ENCODE results near the gene OR3A2. TPM values are rescaled to one million over a fixed set of nuclear protein-coding genes. Genes with fewer than 3 reads are reported as not detected.
"Not testable (repeated sequence)": the region's sequence is repeated elsewhere in the genome, so short reads cannot be mapped to it uniquely, and the experiment has no call there.

Gene OR3A2
- total and polyA plus RNA-seq, 9 of the 15 experiments (the other 6 are each of a cell fraction or from before 2014, with no cell fraction given), result not detected

GRCh38 chr17:3244841-3245240 lies 141.3 kb downstream of the OR3A2 start:
- CTCF ChIA-PET (ENCODE audit: low intra/inter-chr PET ratio); intact Hi-C loops (cut with micrococcal nuclease); ATAC-seq; H3K4me3 ChIP-seq; H4K20me1 ChIP-seq (replicated peaks; ENCODE audit: control insufficient read depth, insufficient read depth, low read length); H3K79me2 ChIP-seq (ENCODE audit: control insufficient read depth, insufficient read depth, low read length); H3K4me2 ChIP-seq (ENCODE audit: insufficient read depth, low read length); in situ Hi-C loops (cut with MboI); H3K9me3 ChIP-seq (replicated peaks; ENCODE audit: control insufficient read depth, insufficient read depth, low read depth, low read length); H3K36me3 ChIP-seq (ENCODE audit: control insufficient read depth, insufficient read depth, low read length); FAIRE-seq; H3K27me3 ChIP-seq (ENCODE audit: control insufficient read depth in 2 of 2, insufficient read depth in 2 of 2, low read length in 2 of 2); H3K27ac ChIP-seq (ENCODE audit: extremely low read depth, low read depth, low read length); H2AFZ ChIP-seq (ENCODE audit: low read depth, low read length); POLR2A ChIA-PET; H3K9ac ChIP-seq (ENCODE audit: insufficient read depth in 1 of 2, low read depth in 2 of 2, low read length in 2 of 2); DNase-seq (ENCODE audit: extremely low read depth in 1 of 4, low spot score in 3 of 4); BruUV-seq (replicated peaks); H3K9me1 ChIP-seq (ENCODE audit: control insufficient read depth, insufficient read depth, low read length); H3K4me1 ChIP-seq (replicated peaks in 1 of 2; ENCODE audit: control insufficient read depth in 2 of 2, insufficient read depth in 2 of 2, low read length in 2 of 2): not testable (repeated sequence)
- 0% methylated on average over 1 of the region's 1 CpG for WGBS (ENCODE audit: insufficient coverage, low coverage, missing lambda C conversion rate)

- H3K27ac ChIP-seq (ENCODE audit: extremely low read depth, low read depth, low read length); BruUV-seq (replicated peaks); H3K27me3 ChIP-seq (ENCODE audit: control insufficient read depth in 2 of 2, insufficient read depth in 2 of 2, low read length in 2 of 2); H2AFZ ChIP-seq (ENCODE audit: low read depth, low read length); H3K9me1 ChIP-seq (ENCODE audit: control insufficient read depth, insufficient read depth, low read length); H3K4me3 ChIP-seq; in situ Hi-C loops (cut with MboI); H3K4me1 ChIP-seq (replicated peaks in 1 of 2; ENCODE audit: control insufficient read depth in 2 of 2, insufficient read depth in 2 of 2, low read length in 2 of 2); ATAC-seq; H4K20me1 ChIP-seq (replicated peaks; ENCODE audit: control insufficient read depth, insufficient read depth, low read length); H3K36me3 ChIP-seq (ENCODE audit: control insufficient read depth, insufficient read depth, low read length); DNase-seq (ENCODE audit: extremely low read depth in 1 of 4, low spot score in 3 of 4); H3K9me3 ChIP-seq (replicated peaks; ENCODE audit: control insufficient read depth, insufficient read depth, low read depth, low read length); intact Hi-C loops (cut with micrococcal nuclease); FAIRE-seq; H3K4me2 ChIP-seq (ENCODE audit: insufficient read depth, low read length); H3K9ac ChIP-seq (ENCODE audit: insufficient read depth in 1 of 2, low read depth in 2 of 2, low read length in 2 of 2); CTCF ChIA-PET (ENCODE audit: low intra/inter-chr PET ratio); POLR2A ChIA-PET; H3K79me2 ChIP-seq (ENCODE audit: control insufficient read depth, insufficient read depth, low read length): not testable (repeated sequence)
- WGBS (ENCODE audit: insufficient coverage, low coverage, missing lambda C conversion rate), result no CpG with 5 or more reads among the region's 1 CpG
Measured at GRCh38 chr17:3241044-3241443, 145.1 kb downstream of the OR3A2 start.

- DNase-seq (ENCODE audit: extremely low read depth in 1 of 4, low spot score in 3 of 4); in situ Hi-C loops (cut with MboI); H3K9ac ChIP-seq (ENCODE audit: insufficient read depth in 1 of 2, low read depth in 2 of 2, low read length in 2 of 2); H2AFZ ChIP-seq (ENCODE audit: low read depth, low read length); POLR2A ChIA-PET; H3K9me1 ChIP-seq (ENCODE audit: control insufficient read depth, insufficient read depth, low read length); FAIRE-seq; H3K4me1 ChIP-seq (replicated peaks in 1 of 2; ENCODE audit: control insufficient read depth in 2 of 2, insufficient read depth in 2 of 2, low read length in 2 of 2); H3K27me3 ChIP-seq (ENCODE audit: control insufficient read depth in 2 of 2, insufficient read depth in 2 of 2, low read length in 2 of 2); H3K9me3 ChIP-seq (replicated peaks; ENCODE audit: control insufficient read depth, insufficient read depth, low read depth, low read length); CTCF ChIA-PET (ENCODE audit: low intra/inter-chr PET ratio); H3K4me2 ChIP-seq (ENCODE audit: insufficient read depth, low read length); H3K79me2 ChIP-seq (ENCODE audit: control insufficient read depth, insufficient read depth, low read length); H4K20me1 ChIP-seq (replicated peaks; ENCODE audit: control insufficient read depth, insufficient read depth, low read length); H3K36me3 ChIP-seq (ENCODE audit: control insufficient read depth, insufficient read depth, low read length); H3K4me3 ChIP-seq; H3K27ac ChIP-seq (ENCODE audit: extremely low read depth, low read depth, low read length); intact Hi-C loops (cut with micrococcal nuclease); BruUV-seq (replicated peaks); ATAC-seq: not testable (repeated sequence)
- WGBS (ENCODE audit: insufficient coverage, low coverage, missing lambda C conversion rate), result no CpG with 5 or more reads among the region's 2 CpGs
Measured at GRCh38 chr17:3238685-3239084, 147.4 kb downstream of the OR3A2 start.

GRCh38 chr17:3232300-3232699 lies 153.8 kb downstream of the OR3A2 start:
- H3K4me1 ChIP-seq (replicated peaks in 1 of 2; ENCODE audit: control insufficient read depth in 2 of 2, insufficient read depth in 2 of 2, low read length in 2 of 2); H3K9me3 ChIP-seq (replicated peaks; ENCODE audit: control insufficient read depth, insufficient read depth, low read depth, low read length); DNase-seq (ENCODE audit: extremely low read depth in 1 of 4, low spot score in 3 of 4); H2AFZ ChIP-seq (ENCODE audit: low read depth, low read length); H3K4me2 ChIP-seq (ENCODE audit: insufficient read depth, low read length); H3K36me3 ChIP-seq (ENCODE audit: control insufficient read depth, insufficient read depth, low read length); in situ Hi-C loops (cut with MboI); H3K27me3 ChIP-seq (ENCODE audit: control insufficient read depth in 2 of 2, insufficient read depth in 2 of 2, low read length in 2 of 2); H3K27ac ChIP-seq (ENCODE audit: extremely low read depth, low read depth, low read length); POLR2A ChIA-PET; H3K9me1 ChIP-seq (ENCODE audit: control insufficient read depth, insufficient read depth, low read length); H3K4me3 ChIP-seq; H4K20me1 ChIP-seq (replicated peaks; ENCODE audit: control insufficient read depth, insufficient read depth, low read length); ATAC-seq; FAIRE-seq; BruUV-seq (replicated peaks); H3K79me2 ChIP-seq (ENCODE audit: control insufficient read depth, insufficient read depth, low read length); H3K9ac ChIP-seq (ENCODE audit: insufficient read depth in 1 of 2, low read depth in 2 of 2, low read length in 2 of 2); CTCF ChIA-PET (ENCODE audit: low intra/inter-chr PET ratio); intact Hi-C loops (cut with micrococcal nuclease): not testable (repeated sequence)
- 0% methylated on average over 5 of the region's 8 CpGs for WGBS (ENCODE audit: insufficient coverage, low coverage, missing lambda C conversion rate)
